Measurements from ENCODE around the gene KRT222. TPM values are rescaled to one million over a fixed set of nuclear protein-coding genes. Genes with fewer than 3 reads are reported as not detected.

The KRT222 gene
- total RNA-seq, 6 experiments from 2014 or later = 1.2 to 3.2 (median 1.9) TPM

- no peak overlapping the region for H3K27ac ChIP-seq
- no peak for TF ChIP-seq CTCF (IDR thresholded peaks at IDR 0.05)
These were observed 13.0 kb downstream of the KRT222 start for GRCh38 chr17:40651939-40652338.

GRCh38 chr17:40648384-40648968, 16.5 kb downstream of the KRT222 start:
- Histone ChIP-seq H3K4me3 (peak overlapping the region; percentile 67 to 80 (median 77)), H3K4me1 (peaks cover 0 to 18% (median 1%) of the 10 kb centered on the region in 4 donors), H3K9me3 (no peaks in the 10 kb centered on the region), H3K36me3 (peaks cover 0 to 12% (median 0%) of the 10 kb centered on the region in 4 donors), H3K27me3 (no peaks in the 10 kb centered on the region), H3K27ac (peak overlapping the region; percentile 97 to 99 (median 97))
- TF ChIP-seq CTCF (IDR thresholded peaks at IDR 0.05) (no peak), POLR2A (IDR thresholded peaks at IDR 0.05) (no peak)
- WGBS (ENCODE audit: insufficient coverage, low coverage, low lambda C conversion rate, missing lambda C conversion rate) = 9% methylated on average over 12 of the region's 28 CpGs
- intact Hi-C loops (cut with DNase I) = no loop called here
- peak; percentile 61 to 68 (median 66) for ATAC-seq
- peak in 1 of 3 donors; percentile 55 for DNase-seq

More at GRCh38 chr17:40651939-40652338, 13.0 kb downstream of the KRT222 start:
- WGBS (ENCODE audit: insufficient coverage, low coverage, low lambda C conversion rate, missing lambda C conversion rate) = 63% methylated on average over 4 of the region's 5 CpGs
- no peaks in the 10 kb centered on the region for H3K27me3 ChIP-seq
- no peak overlapping the region for H3K4me3 ChIP-seq
- intact Hi-C loops (cut with DNase I) = no loop called here
- DNase-seq (no peak), ATAC-seq (no peak)
- H3K4me1 ChIP-seq = peaks cover 0 to 5% (median 1%) of the 10 kb centered on the region in 4 donors
- H3K36me3 ChIP-seq = peaks cover 0 to 3% (median 0%) of the 10 kb centered on the region in 4 donors
- H3K9me3 ChIP-seq = no peaks in the 10 kb centered on the region

GRCh38 chr17:40647624-40648383, 17.2 kb downstream of the KRT222 start, which contains the start of gene SMARCE1:
Gene SMARCE1, minus strand, starts transcription at chr17:40647818. Its CDS starts 2,016 bp downstream, at chr17:40645802.
- peak; percentile 72 to 80 (median 80) for DNase-seq
- peak within 1 kb of the TSS; percentile 97 to 99 (median 97) for H3K27ac ChIP-seq
- peak; percentile 87 to 93 (median 90) for ATAC-seq
- H3K9me3 ChIP-seq = no peaks in the 10 kb centered on the region
- under 1% methylated on average over 27 of the region's 64 CpGs for WGBS (ENCODE audit: insufficient coverage, low coverage, low lambda C conversion rate, missing lambda C conversion rate)
- no peaks in the 10 kb centered on the region for H3K27me3 ChIP-seq
- peak within 1 kb of the TSS; percentile 67 to 80 (median 77) for H3K4me3 ChIP-seq
- H3K36me3 ChIP-seq = peaks cover 0 to 18% (median 0%) of the 10 kb centered on the region in 4 donors
- TF ChIP-seq CTCF (IDR thresholded peaks at IDR 0.05) (no peak), POLR2A (IDR thresholded peaks at IDR 0.05) (peak; percentile 57)
- intact Hi-C loops (cut with DNase I) = no loop called here
- peaks cover 0 to 18% (median 1%) of the 10 kb centered on the region in 4 donors for H3K4me1 ChIP-seq

- 8% methylated on average over 12 of the region's 18 CpGs for WGBS (ENCODE audit: insufficient coverage, low coverage, low lambda C conversion rate, missing lambda C conversion rate)
- intact Hi-C loops (cut with DNase I) = no loop called here
- peak overlapping the region; percentile 67 to 80 (median 77) for H3K4me3 ChIP-seq
- peaks cover 0 to 26% (median 2%) of the 10 kb centered on the region in 4 donors for H3K36me3 ChIP-seq
- DNase-seq (no peak), ATAC-seq (peak; percentile 16 to 32 (median 26))
- no peaks in the 10 kb centered on the region for H3K27me3 ChIP-seq
- H3K9me3 ChIP-seq = no peaks in the 10 kb centered on the region
- peaks cover 0 to 18% (median 1%) of the 10 kb centered on the region in 4 donors for H3K4me1 ChIP-seq
- no peak for TF ChIP-seq CTCF (IDR thresholded peaks at IDR 0.05)
- H3K27ac ChIP-seq = peak overlapping the region; percentile 97 to 99 (median 97)
These were observed 18.0 kb downstream of the KRT222 start for GRCh38 chr17:40646791-40647623.

Data from right lobe of liver (tissue), 6 donors.